Mucosa of rectum (tissue), 2 donors: Measurements from ENCODE around the gene LRRTM3.

ENCODE experiments used
- H3K27ac ChIP-seq, 2 donors: one replicate each; pipeline ENCODE4 v1.7.0; 2013; ENCODE audit warnings: inconsistent platforms in 2 of 2, low read depth in 2 of 2, low read length in 2 of 2
- H3K27me3 ChIP-seq, 2 donors: one replicate each; pipeline ENCODE4 v1.7.0; 2013; ENCODE audit warnings: low read length in 2 of 2; ENCODE audit not compliant: control insufficient read depth in 2 of 2, insufficient read depth in 2 of 2
- H3K36me3 ChIP-seq, 2 donors: one replicate each; pipeline ENCODE4 v1.7.0; 2013; ENCODE audit warnings: low read length in 2 of 2; ENCODE audit not compliant: control insufficient read depth in 2 of 2, insufficient read depth in 2 of 2
- H3K4me1 ChIP-seq, 2 donors: one replicate each; pipeline ENCODE4 v1.7.0; 2013; ENCODE audit warnings: low read length in 2 of 2, mild to moderate bottlenecking in 1 of 2; ENCODE audit not compliant: control insufficient read depth in 2 of 2, insufficient read depth in 2 of 2
- H3K4me3 ChIP-seq, 2 donors: one replicate each; pipeline ENCODE4 v1.7.0; 2013; ENCODE audit warnings: low read length in 2 of 2
- H3K9ac ChIP-seq, 2 donors: one replicate each; pipeline ENCODE4 v1.7.0; 2013; ENCODE audit warnings: low read length in 2 of 2, low read depth in 1 of 2, mild to moderate bottlenecking in 1 of 2
- H3K9me3 ChIP-seq, 2 donors: one replicate each; pipeline ENCODE4 v1.7.0; 2013; ENCODE audit warnings: low read length in 2 of 2; ENCODE audit not compliant: control insufficient read depth in 2 of 2
- donor health status: healthy.
- donor health status: Normal muscosa, but diverticular disease.

The LRRTM3 gene

DNA sequence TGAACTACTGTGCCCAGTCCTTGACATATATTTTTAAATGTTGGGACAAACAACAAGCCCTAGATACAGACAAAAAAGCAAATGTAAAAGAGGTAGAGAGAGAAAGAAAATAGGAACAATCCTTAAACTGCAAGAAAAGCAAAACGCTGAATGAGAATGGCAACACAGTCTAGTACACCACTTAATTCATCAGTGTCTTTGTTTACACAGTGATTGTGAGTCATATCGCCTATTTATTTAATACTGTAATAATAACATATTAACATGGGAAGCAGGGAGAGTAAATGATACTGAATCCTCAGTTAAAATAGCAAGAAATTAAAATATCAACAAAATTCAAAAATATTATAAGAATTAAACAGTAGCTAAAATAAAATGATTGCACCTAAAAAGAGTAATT, 9.8 kb upstream of the LRRTM3 start:
- Histone ChIP-seq H3K9ac (no peak overlapping the region), H3K4me1 (peaks cover 0 to 3% of the 10 kb centered on the region in 2 donors), H3K4me3 (no peak overlapping the region), H3K27ac (no peak overlapping the region), H3K9me3 (no peaks in the 10 kb centered on the region), H3K27me3 (no peaks in the 10 kb centered on the region), H3K36me3 (no peaks in the 10 kb centered on the region)

DNA sequence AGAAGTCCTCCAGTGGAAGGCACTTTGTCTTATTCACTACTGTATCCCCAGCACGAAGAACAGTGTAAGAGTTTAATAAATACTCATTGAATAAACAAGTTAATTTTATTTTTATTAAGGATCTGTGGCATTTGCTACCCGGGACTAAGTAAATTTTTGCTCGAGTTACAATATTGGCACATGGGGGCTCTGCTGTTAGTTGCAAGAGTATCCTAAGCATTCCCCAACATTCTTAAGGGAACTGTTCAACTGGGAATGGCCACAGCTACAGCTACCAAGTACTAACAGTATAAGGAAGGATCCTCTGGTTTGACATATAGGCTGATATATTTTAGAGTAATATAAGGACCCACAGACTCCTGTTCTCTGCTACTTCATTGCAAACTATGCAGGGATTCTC, 8.7 kb upstream of the LRRTM3 start:
- Histone ChIP-seq H3K4me1 (peaks cover 0 to 3% of the 10 kb centered on the region in 2 donors), H3K36me3 (no peaks in the 10 kb centered on the region), H3K27me3 (no peaks in the 10 kb centered on the region), H3K9me3 (no peaks in the 10 kb centered on the region), H3K27ac (no peak overlapping the region), H3K9ac (no peak overlapping the region), H3K4me3 (no peak overlapping the region)

DNA sequence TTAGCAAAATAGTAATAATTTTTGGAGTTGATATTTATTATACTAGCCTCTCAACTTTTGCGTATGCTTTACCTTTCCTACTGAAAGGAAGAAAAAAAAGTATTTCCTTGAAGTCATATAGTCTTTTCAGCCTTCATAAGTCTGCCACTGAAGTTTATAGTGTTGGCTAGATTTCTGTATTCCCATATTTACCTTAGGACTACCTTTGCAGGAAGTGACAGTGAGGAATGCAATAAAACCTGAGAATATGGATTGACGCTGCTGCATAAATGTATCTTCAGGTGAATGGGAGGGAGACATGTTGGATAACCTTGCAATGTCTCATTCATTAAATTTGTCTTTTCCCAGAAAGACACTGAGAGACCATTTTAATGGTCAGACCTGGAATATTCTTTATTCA, 6.6 kb upstream of the LRRTM3 start:
- no peaks in the 10 kb centered on the region for H3K36me3 ChIP-seq
- H3K4me3 ChIP-seq = no peak overlapping the region
- no peaks in the 10 kb centered on the region for H3K9me3 ChIP-seq
- H3K4me1 ChIP-seq = peaks cover 0 to 3% of the 10 kb centered on the region in 2 donors
- no peak overlapping the region for H3K9ac ChIP-seq
- H3K27me3 ChIP-seq = no peaks in the 10 kb centered on the region
- H3K27ac ChIP-seq = no peak overlapping the region

DNA sequence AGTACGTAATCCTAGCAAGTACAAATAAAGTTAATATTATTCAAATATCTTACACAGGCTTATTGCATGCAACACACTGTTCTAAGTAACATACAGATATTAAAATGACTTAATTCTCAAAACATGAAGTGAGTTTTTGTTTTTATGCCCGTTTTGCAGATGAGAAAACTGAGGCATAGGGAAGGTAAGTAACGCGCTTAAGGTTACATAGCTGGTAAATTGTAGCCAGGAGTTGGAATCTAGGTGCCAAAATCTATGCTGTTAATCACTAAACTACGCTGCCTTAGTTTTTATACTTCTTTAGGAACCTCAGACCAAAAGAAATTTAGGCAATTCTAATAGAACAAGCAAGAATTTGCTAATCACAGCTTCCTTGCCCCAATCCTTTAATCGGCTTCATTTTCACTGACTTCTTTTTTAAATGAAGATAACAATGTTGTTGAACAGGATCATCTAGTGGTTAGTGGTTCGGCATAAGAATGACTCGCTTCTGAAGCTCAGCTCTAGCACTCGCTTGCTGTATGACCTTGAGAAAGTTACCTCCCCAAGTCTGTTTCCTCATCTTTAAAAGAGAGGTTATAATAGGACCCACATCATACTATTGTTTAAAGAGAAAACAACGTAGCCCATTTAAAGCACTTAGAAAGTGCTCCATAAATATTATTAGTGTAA, 1.0 kb upstream of the LRRTM3 start:
- Histone ChIP-seq H3K9ac (no peak overlapping the region), H3K4me1 (peaks cover 0 to 3% of the 10 kb centered on the region in 2 donors), H3K27ac (no peak overlapping the region), H3K27me3 (peaks cover 12 to 20% of the 10 kb centered on the region in 2 donors), H3K4me3 (no peak overlapping the region), H3K9me3 (no peaks in the 10 kb centered on the region), H3K36me3 (no peaks in the 10 kb centered on the region)

DNA sequence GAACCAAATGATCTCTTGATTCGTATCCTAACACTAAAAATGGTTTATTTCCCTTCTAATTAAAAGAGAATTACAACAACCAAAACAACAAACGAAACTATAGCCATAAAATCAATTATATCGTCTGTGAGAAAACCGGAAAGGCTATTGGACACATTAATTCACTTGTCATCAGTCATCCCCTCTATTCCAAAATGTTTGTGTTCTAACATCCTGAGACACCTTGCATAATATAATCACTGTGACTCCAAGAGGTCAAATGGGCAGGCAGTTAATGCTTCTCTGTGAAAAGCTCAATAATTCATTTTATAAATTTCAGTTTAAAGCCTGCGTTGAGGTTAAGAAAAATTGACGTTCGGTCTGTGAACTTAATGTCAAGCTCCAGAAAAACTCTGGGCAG, 463 bp upstream of the LRRTM3 start:
- Histone ChIP-seq H3K9me3 (no peaks in the 10 kb centered on the region), H3K9ac (no peak overlapping the region), H3K27me3 (peaks cover 12 to 20% of the 10 kb centered on the region in 2 donors), H3K36me3 (no peaks in the 10 kb centered on the region), H3K4me1 (peaks cover 0 to 3% of the 10 kb centered on the region in 2 donors), H3K4me3 (no peak overlapping the region), H3K27ac (no peak overlapping the region)

DNA sequence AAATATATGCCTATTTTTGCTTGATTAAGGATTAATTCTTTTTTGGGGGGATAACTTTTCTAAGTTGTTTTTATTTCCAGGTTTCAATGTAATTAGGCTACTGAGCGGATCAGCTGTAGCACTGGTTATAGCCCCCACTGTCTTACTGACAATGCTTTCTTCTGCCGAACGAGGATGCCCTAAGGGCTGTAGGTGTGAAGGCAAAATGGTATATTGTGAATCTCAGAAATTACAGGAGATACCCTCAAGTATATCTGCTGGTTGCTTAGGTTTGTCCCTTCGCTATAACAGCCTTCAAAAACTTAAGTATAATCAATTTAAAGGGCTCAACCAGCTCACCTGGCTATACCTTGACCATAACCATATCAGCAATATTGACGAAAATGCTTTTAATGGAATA, 1.0 kb downstream of the LRRTM3 start:
- Histone ChIP-seq H3K27me3 (peaks cover 12 to 20% of the 10 kb centered on the region in 2 donors), H3K9me3 (no peaks in the 10 kb centered on the region), H3K36me3 (no peaks in the 10 kb centered on the region), H3K27ac (no peak overlapping the region), H3K9ac (no peak overlapping the region), H3K4me1 (peaks cover 0 to 3% of the 10 kb centered on the region in 2 donors), H3K4me3 (no peak overlapping the region)

DNA sequence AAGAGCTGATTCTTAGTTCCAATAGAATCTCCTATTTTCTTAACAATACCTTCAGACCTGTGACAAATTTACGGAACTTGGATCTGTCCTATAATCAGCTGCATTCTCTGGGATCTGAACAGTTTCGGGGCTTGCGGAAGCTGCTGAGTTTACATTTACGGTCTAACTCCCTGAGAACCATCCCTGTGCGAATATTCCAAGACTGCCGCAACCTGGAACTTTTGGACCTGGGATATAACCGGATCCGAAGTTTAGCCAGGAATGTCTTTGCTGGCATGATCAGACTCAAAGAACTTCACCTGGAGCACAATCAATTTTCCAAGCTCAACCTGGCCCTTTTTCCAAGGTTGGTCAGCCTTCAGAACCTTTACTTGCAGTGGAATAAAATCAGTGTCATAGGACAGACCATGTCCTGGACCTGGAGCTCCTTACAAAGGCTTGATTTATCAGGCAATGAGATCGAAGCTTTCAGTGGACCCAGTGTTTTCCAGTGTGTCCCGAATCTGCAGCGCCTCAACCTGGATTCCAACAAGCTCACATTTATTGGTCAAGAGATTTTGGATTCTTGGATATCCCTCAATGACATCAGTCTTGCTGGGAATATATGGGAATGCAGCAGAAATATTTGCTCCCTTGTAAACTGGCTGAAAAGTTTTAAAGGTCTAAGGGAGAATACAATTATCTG, 1.6 kb downstream of the LRRTM3 start:
- no peak overlapping the region for H3K27ac ChIP-seq

DNA sequence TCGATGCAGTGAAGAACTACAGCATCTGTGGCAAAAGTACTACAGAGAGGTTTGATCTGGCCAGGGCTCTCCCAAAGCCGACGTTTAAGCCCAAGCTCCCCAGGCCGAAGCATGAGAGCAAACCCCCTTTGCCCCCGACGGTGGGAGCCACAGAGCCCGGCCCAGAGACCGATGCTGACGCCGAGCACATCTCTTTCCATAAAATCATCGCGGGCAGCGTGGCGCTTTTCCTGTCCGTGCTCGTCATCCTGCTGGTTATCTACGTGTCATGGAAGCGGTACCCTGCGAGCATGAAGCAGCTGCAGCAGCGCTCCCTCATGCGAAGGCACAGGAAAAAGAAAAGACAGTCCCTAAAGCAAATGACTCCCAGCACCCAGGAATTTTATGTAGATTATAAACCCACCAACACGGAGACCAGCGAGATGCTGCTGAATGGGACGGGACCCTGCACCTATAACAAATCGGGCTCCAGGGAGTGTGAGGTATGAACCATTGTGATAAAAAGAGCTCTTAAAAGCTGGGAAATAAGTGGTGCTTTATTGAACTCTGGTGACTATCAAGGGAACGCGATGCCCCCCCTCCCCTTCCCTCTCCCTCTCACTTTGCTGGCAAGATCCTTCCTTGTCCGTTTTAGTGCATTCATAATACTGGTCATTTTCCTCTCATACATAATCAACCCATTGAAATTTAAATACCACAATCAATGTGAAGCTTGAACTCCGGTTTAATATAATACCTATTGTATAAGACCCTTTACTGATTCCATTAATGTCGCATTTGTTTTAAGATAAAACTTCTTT, 2.3 kb downstream of the LRRTM3 start:
- H3K27ac ChIP-seq = no peak overlapping the region
- H3K4me1 ChIP-seq = peaks cover 0 to 3% of the 10 kb centered on the region in 2 donors
- no peaks in the 10 kb centered on the region for H3K9me3 ChIP-seq
- peaks cover 12 to 20% of the 10 kb centered on the region in 2 donors for H3K27me3 ChIP-seq
- no peaks in the 10 kb centered on the region for H3K36me3 ChIP-seq
- no peak overlapping the region for H3K9ac ChIP-seq
- no peak overlapping the region for H3K4me3 ChIP-seq

More for the DNA sequence above, 1.6 kb downstream of the LRRTM3 start:
- Histone ChIP-seq H3K9ac (no peak overlapping the region), H3K27me3 (peaks cover 12 to 20% of the 10 kb centered on the region in 2 donors), H3K9me3 (no peaks in the 10 kb centered on the region), H3K4me1 (peaks cover 0 to 3% of the 10 kb centered on the region in 2 donors), H3K4me3 (no peak overlapping the region), H3K36me3 (no peaks in the 10 kb centered on the region)

DNA sequence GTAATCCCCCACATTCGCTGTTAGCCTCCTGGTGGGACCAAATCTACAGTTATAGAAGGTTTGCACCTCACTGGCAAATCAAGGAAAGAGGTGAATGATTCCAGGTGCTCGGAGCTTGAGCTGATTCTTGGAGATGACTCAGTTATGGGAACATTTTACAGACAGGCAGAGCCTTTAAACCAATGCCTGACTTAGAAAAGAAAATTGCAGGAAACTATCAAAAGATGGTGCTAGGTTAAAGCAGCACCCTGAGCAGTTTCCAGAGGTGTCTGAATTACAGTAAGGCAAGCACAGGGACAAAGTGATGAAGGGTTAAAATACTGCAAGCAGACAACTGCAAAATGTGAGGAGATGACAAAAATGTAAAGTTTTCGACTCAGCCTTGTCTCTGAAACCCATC, 2.9 kb downstream of the LRRTM3 start:
- peaks cover 12 to 20% of the 10 kb centered on the region in 2 donors for H3K27me3 ChIP-seq
- H3K4me3 ChIP-seq = no peak overlapping the region
- no peaks in the 10 kb centered on the region for H3K9me3 ChIP-seq
- no peak overlapping the region for H3K27ac ChIP-seq
- peaks cover 0 to 3% of the 10 kb centered on the region in 2 donors for H3K4me1 ChIP-seq
- H3K9ac ChIP-seq = no peak overlapping the region
- H3K36me3 ChIP-seq = no peaks in the 10 kb centered on the region

DNA sequence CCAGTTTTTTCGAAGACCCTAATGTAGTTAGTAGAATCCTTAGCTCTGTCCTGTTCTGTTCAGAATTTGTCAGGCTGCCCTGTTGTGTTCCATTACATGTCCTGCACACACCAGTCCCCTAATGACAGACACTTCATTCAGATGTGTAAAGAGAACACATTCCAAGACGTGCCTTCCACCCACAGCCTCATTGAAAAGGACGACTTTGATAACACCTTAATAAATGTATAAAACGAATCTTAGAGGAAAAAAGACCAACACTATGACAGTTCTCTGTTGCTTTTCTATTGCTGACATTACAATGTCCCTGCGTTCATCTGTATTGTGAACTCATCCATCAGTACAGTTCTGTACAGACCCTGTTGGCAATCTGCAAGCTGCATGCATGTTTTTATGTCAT, 3.5 kb downstream of the LRRTM3 start:
- Histone ChIP-seq H3K36me3 (no peaks in the 10 kb centered on the region), H3K9ac (no peak overlapping the region), H3K27me3 (peaks cover 12 to 20% of the 10 kb centered on the region in 2 donors), H3K4me1 (peaks cover 0 to 3% of the 10 kb centered on the region in 2 donors), H3K9me3 (no peaks in the 10 kb centered on the region), H3K4me3 (no peak overlapping the region), H3K27ac (no peak overlapping the region)
